HG02885 (cell line): Measurements from ENCODE around the gene PCBP3.
"Not testable (repeated sequence)": the region's sequence is repeated elsewhere in the genome, so short reads cannot be mapped to it uniquely, and the experiment has no call there.

Experiments used
- ATAC-seq: cut with Tn5 transposase; IDR thresholded peaks from one replicate; pipeline ENCODE4 v1.9.1; 2021; ENCODE audit warnings: mild to moderate bottlenecking; ENCODE audit not compliant: unreplicated experiment, poor library complexity

Gene PCBP3

GRCh38 chr21:45612665-45613019, 30.9 kb upstream of the PCBP3 start:
- not testable (repeated sequence) for ATAC-seq

- no peak for ATAC-seq
Observed at GRCh38 chr21:45613396-45613795, 30.1 kb upstream of the PCBP3 start.

GRCh38 chr21:45613881-45614280, 29.6 kb upstream of the PCBP3 start:
- no peak for ATAC-seq

- ATAC-seq: peak; percentile 82
Observed at GRCh38 chr21:45615145-45615711, 28.3 kb upstream of the PCBP3 start.

- no peak for ATAC-seq
Observed at GRCh38 chr21:45617021-45617921, 26.3 kb upstream of the PCBP3 start.

GRCh38 chr21:45618287-45618686, 25.2 kb upstream of the PCBP3 start:
- ATAC-seq: no peak

- ATAC-seq: no peak
Observed at GRCh38 chr21:45618846-45619485, 24.6 kb upstream of the PCBP3 start.

GRCh38 chr21:45620201-45620923, 23.2 kb upstream of the PCBP3 start:
- ATAC-seq: no peak

GRCh38 chr21:45621435-45622331, 21.8 kb upstream of the PCBP3 start:
- not testable (repeated sequence) for ATAC-seq

- ATAC-seq: no peak
Observed at GRCh38 chr21:45622416-45623097, 21.0 kb upstream of the PCBP3 start.

- no peak for ATAC-seq
Observed at GRCh38 chr21:45623436-45623835, 20.1 kb upstream of the PCBP3 start.

- ATAC-seq: not testable (repeated sequence)
Observed at GRCh38 chr21:45626127-45626526, 17.4 kb upstream of the PCBP3 start.

GRCh38 chr21:45629046-45629981, 14.2 kb upstream of the PCBP3 start:
- ATAC-seq: no peak

- no peak for ATAC-seq
Observed at GRCh38 chr21:45630066-45630694, 13.3 kb upstream of the PCBP3 start.

GRCh38 chr21:45630876-45631275, 12.6 kb upstream of the PCBP3 start:
- ATAC-seq: no peak

GRCh38 chr21:45631540-45631939, 12.0 kb upstream of the PCBP3 start:
- no peak for ATAC-seq

GRCh38 chr21:45632160-45632559, 11.4 kb upstream of the PCBP3 start:
- ATAC-seq: no peak
